Fibroblast of the conjunctiva (primary cell): ENCODE data around the gene FNIP1.
"Not testable (repeated sequence)": the region's sequence is repeated elsewhere in the genome, so short reads cannot be mapped to it uniquely, and the experiment has no call there.

ENCODE experiments used
- DNase-seq: peaks from one replicate; pipeline ENCODE4 v3.0.0-alpha.2; 2010; ENCODE audit warnings: low read depth

The FNIP1 gene

DNA sequence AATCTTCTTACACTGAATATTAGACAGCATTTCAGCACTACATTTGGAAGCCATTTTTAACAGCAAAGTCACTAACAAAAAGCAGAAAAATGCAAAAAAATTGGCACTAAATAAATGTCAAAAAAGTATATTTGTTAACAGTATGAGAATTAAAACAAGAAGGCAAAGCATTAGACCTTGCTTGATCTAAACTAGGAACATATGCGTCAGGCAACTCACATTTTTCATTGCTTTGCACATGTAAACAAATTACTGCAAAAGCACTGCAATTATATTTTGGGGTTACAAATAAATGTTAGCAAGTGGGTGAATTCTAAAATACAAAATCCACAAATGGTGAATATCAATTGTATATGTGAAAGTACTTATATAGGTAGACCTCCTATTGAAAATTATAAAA, 112.8 kb downstream of the FNIP1 start:
- no peak for DNase-seq

- DNase-seq = no peak
These were observed 114.0 kb downstream of the FNIP1 start for GRCh38 chr5:131682826-131683225.

- DNase-seq = no peak
These were observed 114.6 kb downstream of the FNIP1 start for GRCh38 chr5:131682175-131682574.

DNA sequence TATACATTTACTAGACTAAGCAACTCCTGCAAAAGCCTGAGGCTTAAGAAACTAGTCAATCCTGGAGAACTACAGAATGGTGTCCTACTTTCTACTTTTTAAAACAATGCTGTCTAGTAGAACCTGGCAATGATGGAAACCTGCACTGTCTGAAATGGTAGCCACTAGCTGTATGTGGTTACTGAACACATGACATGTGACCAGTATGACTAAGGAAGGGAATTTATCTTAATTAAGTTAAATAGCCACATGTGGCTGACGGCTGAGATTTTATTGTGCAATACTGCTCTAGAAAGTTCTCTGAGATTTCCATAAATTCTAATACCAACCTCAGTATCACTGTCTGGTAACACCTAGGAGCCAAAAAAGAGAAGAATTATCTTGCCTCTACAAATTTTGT, 116.9 kb downstream of the FNIP1 start:
- peak; percentile 69 for DNase-seq

- DNase-seq = not testable (repeated sequence)
These were observed 118.5 kb downstream of the FNIP1 start for GRCh38 chr5:131678273-131678672.

DNA sequence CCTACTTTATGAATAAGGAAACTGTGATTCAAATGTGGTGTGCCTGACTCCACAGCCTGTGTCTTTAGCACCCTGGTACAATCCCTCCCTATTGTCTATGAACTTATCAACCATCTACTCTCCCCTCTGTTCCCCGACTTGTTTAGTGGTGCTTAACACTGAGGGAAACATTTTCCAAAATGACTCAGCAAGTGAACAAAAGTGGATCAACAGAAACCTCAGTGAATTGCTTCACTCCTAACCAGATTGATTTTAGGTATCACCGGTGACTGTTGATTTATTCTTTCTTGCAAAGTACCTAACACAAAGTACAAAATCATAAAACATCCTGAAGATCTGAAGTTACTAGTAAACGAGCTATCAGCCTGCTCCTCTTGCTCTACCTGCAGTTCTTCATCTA, 119.7 kb downstream of the FNIP1 start:
- no peak for DNase-seq

GRCh38 chr5:131672776-131673175, 124.0 kb downstream of the FNIP1 start:
- no peak for DNase-seq

DNA sequence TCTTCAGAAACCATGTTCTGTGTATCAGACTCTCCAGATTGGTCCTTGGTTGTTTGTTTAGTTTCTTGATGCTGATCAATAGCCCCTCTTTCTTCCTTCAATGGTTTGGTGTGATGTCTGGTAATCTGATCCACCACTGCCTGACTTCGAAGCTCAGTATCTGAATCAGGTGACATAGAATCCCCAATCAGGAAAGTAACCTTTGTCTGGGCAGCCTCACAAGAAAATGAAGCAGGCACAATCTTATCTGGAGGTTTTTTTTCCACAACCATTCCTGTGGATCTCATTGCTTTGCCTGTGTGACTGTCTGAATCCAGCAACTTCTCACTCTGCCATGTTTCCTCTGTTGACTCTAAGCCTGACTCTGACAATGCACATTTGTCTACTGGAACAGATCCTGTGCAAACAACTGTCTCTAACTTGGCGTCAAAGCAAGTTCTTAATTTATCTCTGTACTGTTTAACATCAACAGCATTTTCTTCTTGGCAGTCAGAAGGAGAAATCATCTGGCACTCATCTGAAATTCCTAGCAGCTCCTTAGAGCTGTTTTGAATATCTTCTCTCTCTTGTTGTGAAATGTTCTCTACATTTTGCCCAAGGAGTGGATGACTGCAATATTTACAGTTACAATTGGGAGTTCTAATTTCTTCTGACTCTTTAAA, 124.7 kb downstream of the FNIP1 start:
- peak; percentile 93 for DNase-seq

- no peak for DNase-seq
These were observed 125.4 kb downstream of the FNIP1 start for GRCh38 chr5:131671409-131671808.

GRCh38 chr5:131664929-131665328, 131.9 kb downstream of the FNIP1 start:
- DNase-seq = no peak

GRCh38 chr5:131661933-131662332, 134.9 kb downstream of the FNIP1 start:
- no peak for DNase-seq

- DNase-seq = no peak
These were observed 137.0 kb downstream of the FNIP1 start for GRCh38 chr5:131659841-131660240.

DNA sequence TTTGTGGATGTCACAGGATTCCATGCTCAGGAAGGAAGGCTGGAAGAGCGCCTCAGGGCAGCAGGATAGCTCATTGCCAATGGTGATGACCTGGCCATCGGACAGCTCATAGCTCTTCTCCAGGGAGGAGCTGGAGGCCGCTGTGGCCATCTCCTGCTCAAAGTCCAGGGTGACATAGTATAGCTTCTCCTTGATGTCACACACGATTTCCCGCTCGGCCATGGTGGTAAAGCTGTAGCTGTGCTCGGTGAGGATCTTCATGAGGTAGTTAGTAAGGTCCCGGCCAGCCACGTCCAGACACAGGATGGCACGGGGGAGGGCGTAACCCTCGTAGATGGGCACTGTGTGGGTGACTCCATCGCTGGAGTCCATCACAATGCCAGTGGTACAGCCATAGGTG, 137.5 kb downstream of the FNIP1 start:
- DNase-seq = no peak

DNA sequence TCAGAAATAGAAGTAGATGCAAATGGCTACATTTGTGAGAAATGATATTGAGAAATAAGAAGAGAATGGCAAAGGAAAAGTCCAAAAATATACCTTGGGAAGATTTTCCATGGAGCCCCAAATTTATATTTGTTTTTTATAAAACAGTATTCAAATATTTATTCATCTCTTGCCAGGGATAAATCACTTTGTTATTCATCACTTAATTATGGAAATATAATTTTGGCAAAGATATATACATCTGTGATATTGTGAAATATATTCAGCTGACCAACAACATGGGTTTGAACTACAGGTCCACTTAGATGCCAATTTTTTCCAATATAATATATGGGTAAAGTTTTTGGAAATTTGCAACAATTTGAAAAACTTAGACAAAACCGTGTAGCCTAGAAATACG, 142.0 kb downstream of the FNIP1 start:
- no peak for DNase-seq

- no peak for DNase-seq
These were observed 142.5 kb downstream of the FNIP1 start for GRCh38 chr5:131654309-131654708.

- DNase-seq = no peak
These were observed 147.7 kb downstream of the FNIP1 start for GRCh38 chr5:131649161-131649560.

- DNase-seq = no peak
These were observed 149.6 kb downstream of the FNIP1 start for GRCh38 chr5:131647048-131647769.

DNA sequence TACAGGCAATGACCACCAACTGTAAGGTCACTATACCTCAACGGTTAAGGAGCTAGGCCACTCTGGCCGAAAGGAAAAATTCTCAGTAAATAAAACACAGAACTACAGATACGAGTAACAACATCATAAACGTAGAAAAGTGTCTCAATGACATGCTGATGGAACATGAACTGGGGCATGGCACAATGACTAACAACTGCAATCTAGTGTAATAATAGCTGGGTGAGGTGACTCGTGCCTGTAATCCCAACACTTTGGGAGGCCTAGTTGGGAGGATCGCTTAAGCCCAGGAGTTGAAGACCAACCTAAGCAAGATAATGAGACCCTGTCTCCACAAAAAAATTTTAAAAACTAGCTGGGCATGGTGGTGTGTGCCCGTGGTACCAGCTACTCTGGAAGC, 152.0 kb downstream of the FNIP1 start:
- DNase-seq = no peak

DNA sequence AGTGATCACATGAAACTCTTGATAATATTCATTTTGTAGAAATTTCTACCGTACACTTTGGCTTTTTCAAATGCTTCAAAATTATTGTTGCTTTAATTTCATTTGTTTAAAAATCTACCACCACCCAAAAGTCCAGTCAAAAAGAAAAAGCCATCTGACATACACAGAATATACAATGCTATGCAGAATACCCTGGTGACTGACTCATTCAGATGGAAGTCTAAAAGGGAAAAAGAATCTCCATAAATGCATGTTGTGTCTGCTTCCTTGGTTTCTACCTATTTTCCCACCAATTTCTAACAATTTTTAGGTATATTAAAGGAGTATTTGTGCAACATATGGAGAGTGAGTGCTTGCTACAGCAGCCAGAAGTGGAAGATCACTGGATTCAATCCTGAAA, 152.4 kb downstream of the FNIP1 start:
- no peak for DNase-seq

GRCh38 chr5:131641494-131641893, 155.3 kb downstream of the FNIP1 start:
- DNase-seq = no peak

- no peak for DNase-seq
These were observed 156.6 kb downstream of the FNIP1 start for GRCh38 chr5:131640043-131640856.

GRCh38 chr5:131639148-131639547, 157.7 kb downstream of the FNIP1 start:
- no peak for DNase-seq

DNA sequence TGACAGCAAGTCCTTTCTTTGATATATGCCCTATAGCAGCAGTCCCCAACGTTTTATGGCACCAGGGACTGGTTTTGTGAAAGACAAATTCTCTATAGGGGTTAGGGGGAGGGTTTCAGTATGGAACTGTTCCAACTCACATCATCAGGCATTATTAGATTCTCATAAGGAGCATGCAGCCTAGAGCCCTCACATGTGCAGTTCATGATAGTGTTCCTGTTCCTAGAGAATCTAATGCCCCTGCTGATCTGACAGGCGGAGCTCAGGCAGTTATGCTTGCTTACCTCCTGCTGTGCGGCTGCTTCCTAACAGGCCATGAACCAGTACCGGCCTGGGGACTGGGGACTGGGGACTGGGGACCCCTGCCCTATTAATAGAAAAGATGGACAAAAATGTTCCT, 159.1 kb downstream of the FNIP1 start:
- no peak for DNase-seq
